Activated effector memory CD4-positive, alpha-beta T cell treated with anti-CD3 and anti-CD28 coated beads, Interleukin-2, amount 50 U/mL, for 16 hours (primary cell): ENCODE results near the gene SERP1.

Source experiments
- DNase-seq: peaks from one replicate; pipeline ENCODE4 v3.0.0-alpha.2; 2020

Gene SERP1

GRCh38 chr3:150546226-150547044 lies at the start of gene SERP1, which contains the start of gene EIF2A:
Gene SERP1, minus strand, starts transcription at chr3:150546496. Its CDS starts 361 bp downstream, at chr3:150546135.
Gene EIF2A, plus strand, starts transcription at chr3:150546787. Its CDS starts 16 bp downstream, at chr3:150546803.
- peak; percentile 100 for DNase-seq

- no peak for DNase-seq
Observed at GRCh38 chr3:150594150-150594549, 47.9 kb upstream of the SERP1 start.

- DNase-seq: no peak
Observed at GRCh38 chr3:150589759-150590158, 43.5 kb upstream of the SERP1 start.

GRCh38 chr3:150588027-150588830 lies 41.9 kb upstream of the SERP1 start:
- DNase-seq: no peak

GRCh38 chr3:150583028-150583427 lies 36.7 kb upstream of the SERP1 start:
- DNase-seq: no peak

GRCh38 chr3:150582620-150583019 lies 36.3 kb upstream of the SERP1 start:
- no peak for DNase-seq

GRCh38 chr3:150581174-150581573 lies 34.9 kb upstream of the SERP1 start:
- DNase-seq: no peak

GRCh38 chr3:150577855-150578254 lies 31.6 kb upstream of the SERP1 start:
- DNase-seq: no peak

- DNase-seq: no peak
Observed at GRCh38 chr3:150567328-150567727, 21.0 kb upstream of the SERP1 start.

- no peak for DNase-seq
Observed at GRCh38 chr3:150564243-150564642, 17.9 kb upstream of the SERP1 start.

GRCh38 chr3:150557725-150558124 lies 11.4 kb upstream of the SERP1 start:
- no peak for DNase-seq

GRCh38 chr3:150556792-150557191 lies 10.5 kb upstream of the SERP1 start:
- no peak for DNase-seq

- DNase-seq: no peak
Observed at GRCh38 chr3:150555859-150556436, 9.7 kb upstream of the SERP1 start.

GRCh38 chr3:150547045-150547741 lies 897 bp upstream of the SERP1 start:
- no peak for DNase-seq

- no peak for DNase-seq
Observed at GRCh38 chr3:150545419-150546225, 674 bp downstream of the SERP1 start.

GRCh38 chr3:150544726-150545125 lies 1.6 kb downstream of the SERP1 start:
- DNase-seq: no peak

- DNase-seq: no peak
Observed at GRCh38 chr3:150544041-150544440, 2.3 kb downstream of the SERP1 start.

- DNase-seq: no peak
Observed at GRCh38 chr3:150543531-150543930, 2.8 kb downstream of the SERP1 start.

GRCh38 chr3:150543128-150543527 lies 3.2 kb downstream of the SERP1 start:
- DNase-seq: no peak

- DNase-seq: no peak
Observed at GRCh38 chr3:150540991-150541390, 5.3 kb downstream of the SERP1 start.

- no peak for DNase-seq
Observed at GRCh38 chr3:150540297-150540696, 6.0 kb downstream of the SERP1 start.
